Stimulated activated CD4-positive, alpha-beta T cell treated with anti-CD3 and anti-CD28 coated beads, TNF-alpha, amount 100 ng/mL, for 1 hour (primary cell): ENCODE results near the gene FILIP1L.

Experiments used
- DNase-seq, 3 donors: peaks; one replicate each; pipeline ENCODE4 v3.0.0-alpha.2; 2020; ENCODE audit warnings: low read depth in 3 of 3, low spot score in 1 of 3

FILIP1L gene

GRCh38 chr3:100114413-100115030 is at the start of gene FILIP1L:
Gene FILIP1L (minus strand): TSS chr3:100114501.
- no peak for DNase-seq

- DNase-seq = no peak
These were observed 49.5 kb upstream of the FILIP1L start for GRCh38 chr3:100163787-100164186.

- DNase-seq = no peak
These were observed 46.2 kb upstream of the FILIP1L start for GRCh38 chr3:100160521-100160920.

GRCh38 chr3:100159331-100160153 is 45.2 kb upstream of the FILIP1L start:
- no peak for DNase-seq

- DNase-seq = no peak
These were observed 44.6 kb upstream of the FILIP1L start for GRCh38 chr3:100158918-100159330.

- no peak for DNase-seq
These were observed 43.4 kb upstream of the FILIP1L start for GRCh38 chr3:100157685-100158084.

GRCh38 chr3:100155590-100155989 is 41.3 kb upstream of the FILIP1L start:
- DNase-seq = no peak

GRCh38 chr3:100155128-100155527 is 40.8 kb upstream of the FILIP1L start:
- DNase-seq = no peak

GRCh38 chr3:100154171-100154570 is 39.9 kb upstream of the FILIP1L start:
- DNase-seq = no peak

- DNase-seq = no peak
These were observed 36.9 kb upstream of the FILIP1L start for GRCh38 chr3:100151024-100151707.

GRCh38 chr3:100150473-100150872 is 36.2 kb upstream of the FILIP1L start:
- DNase-seq = no peak

GRCh38 chr3:100149713-100150415 is 35.6 kb upstream of the FILIP1L start:
- no peak for DNase-seq

- no peak for DNase-seq
These were observed 34.8 kb upstream of the FILIP1L start for GRCh38 chr3:100149130-100149529.

- no peak for DNase-seq
These were observed 30.1 kb upstream of the FILIP1L start for GRCh38 chr3:100144255-100144866.

- DNase-seq = no peak
These were observed 27.3 kb upstream of the FILIP1L start for GRCh38 chr3:100141586-100141985.

GRCh38 chr3:100140976-100141375 is 26.7 kb upstream of the FILIP1L start:
- no peak for DNase-seq

- no peak for DNase-seq
These were observed 22.6 kb upstream of the FILIP1L start for GRCh38 chr3:100136921-100137320.

GRCh38 chr3:100131241-100131640 is 16.9 kb upstream of the FILIP1L start:
- DNase-seq = no peak

GRCh38 chr3:100129941-100130340 is 15.6 kb upstream of the FILIP1L start:
- no peak for DNase-seq

- DNase-seq = no peak
These were observed 14.3 kb upstream of the FILIP1L start for GRCh38 chr3:100128565-100128964.

- no peak for DNase-seq
These were observed 13.5 kb upstream of the FILIP1L start for GRCh38 chr3:100127792-100128191.
